Lower leg skin (tissue), 3 donors: ENCODE measurements around the gene DLX2.

ENCODE experiments used
- POLR2A ChIP-seq, 2 donors: fragments of 450-650 bp; IDR thresholded peaks; one replicate each; pipeline ENCODE4 v1.6.1; 2016 to 2017; ENCODE audit warnings: antibody characterized with exemption in 2 of 2, mild to moderate bottlenecking in 1 of 2, moderate library complexity in 1 of 2
- TF ChIP-seq, protein P1 (sequence below), 3 donors: fragments of 450-650 bp; IDR thresholded peaks; one replicate each; pipeline ENCODE4 v1.5.1; 2016; ENCODE audit warnings: antibody characterized with exemption in 3 of 3, mild to moderate bottlenecking in 3 of 3, moderate library complexity in 2 of 3

DNA sequence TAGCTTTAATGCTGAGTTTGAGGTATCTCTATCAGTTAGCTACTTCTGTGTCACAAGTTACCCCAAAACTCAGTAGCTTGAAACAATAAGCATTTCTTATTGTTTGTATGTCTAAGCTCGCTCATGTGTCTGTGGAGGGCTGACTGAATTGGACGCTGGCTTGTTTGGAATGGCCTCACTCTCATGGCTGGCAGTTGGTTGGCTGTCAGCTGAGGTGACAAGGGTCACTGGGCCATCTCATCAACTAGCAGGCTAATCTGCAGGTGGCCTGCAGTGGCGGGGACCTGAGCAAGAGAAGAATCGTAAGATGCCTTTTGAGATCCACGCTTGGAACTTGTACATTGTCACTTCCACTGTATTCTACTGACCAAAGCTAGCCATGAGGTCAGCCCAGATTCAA, 13.4 kb upstream of the DLX2 start:
- TF ChIP-seq, protein P1, sequence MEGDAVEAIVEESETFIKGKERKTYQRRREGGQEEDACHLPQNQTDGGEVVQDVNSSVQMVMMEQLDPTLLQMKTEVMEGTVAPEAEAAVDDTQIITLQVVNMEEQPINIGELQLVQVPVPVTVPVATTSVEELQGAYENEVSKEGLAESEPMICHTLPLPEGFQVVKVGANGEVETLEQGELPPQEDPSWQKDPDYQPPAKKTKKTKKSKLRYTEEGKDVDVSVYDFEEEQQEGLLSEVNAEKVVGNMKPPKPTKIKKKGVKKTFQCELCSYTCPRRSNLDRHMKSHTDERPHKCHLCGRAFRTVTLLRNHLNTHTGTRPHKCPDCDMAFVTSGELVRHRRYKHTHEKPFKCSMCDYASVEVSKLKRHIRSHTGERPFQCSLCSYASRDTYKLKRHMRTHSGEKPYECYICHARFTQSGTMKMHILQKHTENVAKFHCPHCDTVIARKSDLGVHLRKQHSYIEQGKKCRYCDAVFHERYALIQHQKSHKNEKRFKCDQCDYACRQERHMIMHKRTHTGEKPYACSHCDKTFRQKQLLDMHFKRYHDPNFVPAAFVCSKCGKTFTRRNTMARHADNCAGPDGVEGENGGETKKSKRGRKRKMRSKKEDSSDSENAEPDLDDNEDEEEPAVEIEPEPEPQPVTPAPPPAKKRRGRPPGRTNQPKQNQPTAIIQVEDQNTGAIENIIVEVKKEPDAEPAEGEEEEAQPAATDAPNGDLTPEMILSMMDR (IDR thresholded peaks at IDR 0.05): no peak
- no peak for TF ChIP-seq POLR2A (IDR thresholded peaks at IDR 0.05)
